Central memory CD8-positive, alpha-beta T cell (primary cell): ENCODE measurements around the gene TEX29.

ENCODE experiments used
- ATAC-seq: fragments of 150-1000 bp; cut with Tn5 transposase; replicated peaks from 2 replicates; pipeline ENCODE4 v1.10.0; 2022; ENCODE audit warnings: mild to moderate bottlenecking, moderate FRiP score, moderate number of reproducible peaks; ENCODE audit not compliant: poor library complexity, severe bottlenecking; ENCODE audit errors: extremely low read depth
- DNase-seq, 2 donors: peaks; one replicate each; pipeline ENCODE4 v3.0.0; 2021; ENCODE audit warnings: low spot score in 2 of 2
- H3K27ac Mint-ChIP-seq: one replicate; pipeline ENCODE4 v1.8.0; 2022; ENCODE audit warnings: low read depth, mild to moderate bottlenecking, moderate library complexity, mixed read lengths
- H3K27me3 Mint-ChIP-seq: one replicate; pipeline ENCODE4 v1.8.0; 2022; ENCODE audit warnings: mixed read lengths
- H3K36me3 Mint-ChIP-seq: one replicate; pipeline ENCODE4 v1.8.0; 2022; ENCODE audit warnings: mild to moderate bottlenecking, moderate library complexity, mixed read lengths; ENCODE audit not compliant: insufficient read depth
- H3K4me1 Mint-ChIP-seq: one replicate; pipeline ENCODE4 v1.8.0; 2022; ENCODE audit warnings: mixed read lengths
- H3K4me3 Mint-ChIP-seq: one replicate; pipeline ENCODE4 v1.8.0; 2022; ENCODE audit warnings: mild to moderate bottlenecking, moderate library complexity, mixed read lengths
- H3K9me3 Mint-ChIP-seq: one replicate; pipeline ENCODE4 v1.8.0; 2022; ENCODE audit warnings: mixed read lengths

Gene TEX29

GRCh38 chr13:111361046-111361872 is 40.8 kb downstream of the TEX29 start:
- no peaks in the 10 kb centered on the region for H3K9me3 Mint-ChIP-seq
- H3K27ac Mint-ChIP-seq, result no peak overlapping the region
- no peaks in the 10 kb centered on the region for H3K4me1 Mint-ChIP-seq
- no peak for DNase-seq
- H3K36me3 Mint-ChIP-seq, result no peaks in the 10 kb centered on the region
- H3K27me3 Mint-ChIP-seq, result peaks cover 13% of the 10 kb centered on the region
- no peak overlapping the region for H3K4me3 Mint-ChIP-seq
- no peak for ATAC-seq

- no peak overlapping the region for H3K4me3 Mint-ChIP-seq
- no peaks in the 10 kb centered on the region for H3K9me3 Mint-ChIP-seq
- ATAC-seq, result no peak
- peaks cover 11% of the 10 kb centered on the region for H3K27me3 Mint-ChIP-seq
- H3K27ac Mint-ChIP-seq, result no peak overlapping the region
- H3K4me1 Mint-ChIP-seq, result no peaks in the 10 kb centered on the region
- no peaks in the 10 kb centered on the region for H3K36me3 Mint-ChIP-seq
- DNase-seq, result no peak
Observed at GRCh38 chr13:111361873-111362648, 41.6 kb downstream of the TEX29 start.

- no peak overlapping the region for H3K4me3 Mint-ChIP-seq
- H3K9me3 Mint-ChIP-seq, result no peaks in the 10 kb centered on the region
- H3K27me3 Mint-ChIP-seq, result peaks cover 11% of the 10 kb centered on the region
- H3K4me1 Mint-ChIP-seq, result no peaks in the 10 kb centered on the region
- no peaks in the 10 kb centered on the region for H3K36me3 Mint-ChIP-seq
- DNase-seq (no peak), ATAC-seq (no peak)
- H3K27ac Mint-ChIP-seq, result no peak overlapping the region
Observed at GRCh38 chr13:111363121-111363520, 42.7 kb downstream of the TEX29 start.

GRCh38 chr13:111363591-111363990 is 43.1 kb downstream of the TEX29 start:
- Mint-ChIP-seq H3K9me3 (no peaks in the 10 kb centered on the region), H3K27me3 (peaks cover 11% of the 10 kb centered on the region), H3K4me1 (no peaks in the 10 kb centered on the region), H3K27ac (no peak overlapping the region), H3K4me3 (no peak overlapping the region), H3K36me3 (no peaks in the 10 kb centered on the region)
- ATAC-seq (no peak), DNase-seq (no peak)

- Mint-ChIP-seq H3K27ac (no peak overlapping the region), H3K4me1 (no peaks in the 10 kb centered on the region), H3K27me3 (peaks cover 11% of the 10 kb centered on the region), H3K36me3 (no peaks in the 10 kb centered on the region), H3K9me3 (no peaks in the 10 kb centered on the region), H3K4me3 (no peak overlapping the region)
- no peak for ATAC-seq
- DNase-seq, result no peak
Observed at GRCh38 chr13:111365149-111366005, 44.9 kb downstream of the TEX29 start.

GRCh38 chr13:111367340-111367739 is 46.9 kb downstream of the TEX29 start:
- Mint-ChIP-seq H3K27me3 (peaks cover 27% of the 10 kb centered on the region), H3K9me3 (no peaks in the 10 kb centered on the region), H3K4me3 (no peak overlapping the region), H3K4me1 (no peaks in the 10 kb centered on the region), H3K27ac (no peak overlapping the region), H3K36me3 (no peaks in the 10 kb centered on the region)
- ATAC-seq, result no peak
- no peak for DNase-seq

GRCh38 chr13:111368091-111368490 is 47.6 kb downstream of the TEX29 start:
- H3K4me1 Mint-ChIP-seq, result no peaks in the 10 kb centered on the region
- no peaks in the 10 kb centered on the region for H3K36me3 Mint-ChIP-seq
- DNase-seq, result no peak
- H3K27me3 Mint-ChIP-seq, result peaks cover 34% of the 10 kb centered on the region
- no peak for ATAC-seq
- H3K27ac Mint-ChIP-seq, result no peak overlapping the region
- H3K9me3 Mint-ChIP-seq, result no peaks in the 10 kb centered on the region
- no peak overlapping the region for H3K4me3 Mint-ChIP-seq

GRCh38 chr13:111370147-111370546 is 49.7 kb downstream of the TEX29 start:
- peaks cover 50% of the 10 kb centered on the region for H3K27me3 Mint-ChIP-seq
- H3K27ac Mint-ChIP-seq, result no peak overlapping the region
- DNase-seq (no peak), ATAC-seq (no peak)
- H3K4me3 Mint-ChIP-seq, result no peak overlapping the region
- no peaks in the 10 kb centered on the region for H3K4me1 Mint-ChIP-seq
- H3K36me3 Mint-ChIP-seq, result no peaks in the 10 kb centered on the region
- H3K9me3 Mint-ChIP-seq, result no peaks in the 10 kb centered on the region

GRCh38 chr13:111370570-111371535 is 50.4 kb downstream of the TEX29 start:
- no peak overlapping the region for H3K4me3 Mint-ChIP-seq

GRCh38 chr13:111371720-111372119 is 51.3 kb downstream of the TEX29 start:
- H3K4me3 Mint-ChIP-seq, result no peak overlapping the region
- H3K9me3 Mint-ChIP-seq, result no peaks in the 10 kb centered on the region
- no peaks in the 10 kb centered on the region for H3K4me1 Mint-ChIP-seq
- no peak overlapping the region for H3K27ac Mint-ChIP-seq
- H3K27me3 Mint-ChIP-seq, result peaks cover 44% of the 10 kb centered on the region
- H3K36me3 Mint-ChIP-seq, result no peaks in the 10 kb centered on the region
- DNase-seq (no peak), ATAC-seq (no peak)

More at GRCh38 chr13:111370570-111371535, 50.4 kb downstream of the TEX29 start:
- H3K9me3 Mint-ChIP-seq, result no peaks in the 10 kb centered on the region
- H3K4me1 Mint-ChIP-seq, result no peaks in the 10 kb centered on the region
- H3K27me3 Mint-ChIP-seq, result peaks cover 49% of the 10 kb centered on the region
- no peak for ATAC-seq
- no peaks in the 10 kb centered on the region for H3K36me3 Mint-ChIP-seq
- DNase-seq, result no peak
- no peak overlapping the region for H3K27ac Mint-ChIP-seq

GRCh38 chr13:111372651-111373425 is 52.4 kb downstream of the TEX29 start:
- Mint-ChIP-seq H3K9me3 (no peaks in the 10 kb centered on the region), H3K4me3 (no peak overlapping the region), H3K4me1 (no peaks in the 10 kb centered on the region), H3K36me3 (no peaks in the 10 kb centered on the region), H3K27me3 (peaks cover 44% of the 10 kb centered on the region), H3K27ac (no peak overlapping the region)
- ATAC-seq (no peak), DNase-seq (no peak)
